ENCODE results near the gene FOSL2.

DNA sequence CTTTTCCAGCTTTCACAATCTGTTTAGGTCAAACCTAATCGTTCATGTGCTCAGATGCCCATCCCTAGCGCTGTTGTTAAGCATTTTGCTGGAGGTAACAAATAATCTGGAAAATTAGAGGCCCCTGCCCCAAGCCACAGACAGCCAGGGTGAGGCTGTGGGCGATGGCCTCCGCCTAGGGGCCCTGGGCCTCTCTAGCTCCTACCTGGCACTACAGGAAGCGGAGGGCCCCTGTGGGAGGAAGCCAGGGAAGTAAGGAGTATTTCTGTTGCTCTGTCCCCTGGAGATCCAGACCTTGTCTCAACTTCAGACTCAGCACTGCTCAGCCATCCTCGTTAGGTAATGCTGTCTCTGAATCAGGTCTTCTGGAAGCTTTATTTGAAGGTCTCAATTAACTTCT lies 12.4 kb upstream of the FOSL2 start:
- TF ChIP-seq, protein P1, sequence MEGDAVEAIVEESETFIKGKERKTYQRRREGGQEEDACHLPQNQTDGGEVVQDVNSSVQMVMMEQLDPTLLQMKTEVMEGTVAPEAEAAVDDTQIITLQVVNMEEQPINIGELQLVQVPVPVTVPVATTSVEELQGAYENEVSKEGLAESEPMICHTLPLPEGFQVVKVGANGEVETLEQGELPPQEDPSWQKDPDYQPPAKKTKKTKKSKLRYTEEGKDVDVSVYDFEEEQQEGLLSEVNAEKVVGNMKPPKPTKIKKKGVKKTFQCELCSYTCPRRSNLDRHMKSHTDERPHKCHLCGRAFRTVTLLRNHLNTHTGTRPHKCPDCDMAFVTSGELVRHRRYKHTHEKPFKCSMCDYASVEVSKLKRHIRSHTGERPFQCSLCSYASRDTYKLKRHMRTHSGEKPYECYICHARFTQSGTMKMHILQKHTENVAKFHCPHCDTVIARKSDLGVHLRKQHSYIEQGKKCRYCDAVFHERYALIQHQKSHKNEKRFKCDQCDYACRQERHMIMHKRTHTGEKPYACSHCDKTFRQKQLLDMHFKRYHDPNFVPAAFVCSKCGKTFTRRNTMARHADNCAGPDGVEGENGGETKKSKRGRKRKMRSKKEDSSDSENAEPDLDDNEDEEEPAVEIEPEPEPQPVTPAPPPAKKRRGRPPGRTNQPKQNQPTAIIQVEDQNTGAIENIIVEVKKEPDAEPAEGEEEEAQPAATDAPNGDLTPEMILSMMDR (conservative IDR thresholded peaks at IDR 0.05; ENCODE audit: low read depth in 2 of 2) = no peak
- no peak for TF ChIP-seq POLR2AphosphoS5 (IDR thresholded peaks at IDR 0.05; ENCODE audit: low read depth)
- TF ChIP-seq EZH2phosphoT487 (IDR thresholded peaks at IDR 0.05; ENCODE audit: unreplicated experiment) = no peak
- TF ChIP-seq, protein P2, sequence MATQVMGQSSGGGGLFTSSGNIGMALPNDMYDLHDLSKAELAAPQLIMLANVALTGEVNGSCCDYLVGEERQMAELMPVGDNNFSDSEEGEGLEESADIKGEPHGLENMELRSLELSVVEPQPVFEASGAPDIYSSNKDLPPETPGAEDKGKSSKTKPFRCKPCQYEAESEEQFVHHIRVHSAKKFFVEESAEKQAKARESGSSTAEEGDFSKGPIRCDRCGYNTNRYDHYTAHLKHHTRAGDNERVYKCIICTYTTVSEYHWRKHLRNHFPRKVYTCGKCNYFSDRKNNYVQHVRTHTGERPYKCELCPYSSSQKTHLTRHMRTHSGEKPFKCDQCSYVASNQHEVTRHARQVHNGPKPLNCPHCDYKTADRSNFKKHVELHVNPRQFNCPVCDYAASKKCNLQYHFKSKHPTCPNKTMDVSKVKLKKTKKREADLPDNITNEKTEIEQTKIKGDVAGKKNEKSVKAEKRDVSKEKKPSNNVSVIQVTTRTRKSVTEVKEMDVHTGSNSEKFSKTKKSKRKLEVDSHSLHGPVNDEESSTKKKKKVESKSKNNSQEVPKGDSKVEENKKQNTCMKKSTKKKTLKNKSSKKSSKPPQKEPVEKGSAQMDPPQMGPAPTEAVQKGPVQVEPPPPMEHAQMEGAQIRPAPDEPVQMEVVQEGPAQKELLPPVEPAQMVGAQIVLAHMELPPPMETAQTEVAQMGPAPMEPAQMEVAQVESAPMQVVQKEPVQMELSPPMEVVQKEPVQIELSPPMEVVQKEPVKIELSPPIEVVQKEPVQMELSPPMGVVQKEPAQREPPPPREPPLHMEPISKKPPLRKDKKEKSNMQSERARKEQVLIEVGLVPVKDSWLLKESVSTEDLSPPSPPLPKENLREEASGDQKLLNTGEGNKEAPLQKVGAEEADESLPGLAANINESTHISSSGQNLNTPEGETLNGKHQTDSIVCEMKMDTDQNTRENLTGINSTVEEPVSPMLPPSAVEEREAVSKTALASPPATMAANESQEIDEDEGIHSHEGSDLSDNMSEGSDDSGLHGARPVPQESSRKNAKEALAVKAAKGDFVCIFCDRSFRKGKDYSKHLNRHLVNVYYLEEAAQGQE (IDR thresholded peaks at IDR 0.05; ENCODE audit: unreplicated experiment) = no peak
